Mesendoderm (in vitro differentiated cells): ENCODE results near the gene A4GALT. TPM values are rescaled to one million over a fixed set of nuclear protein-coding genes. Genes with fewer than 3 reads are reported as not detected.

Source experiments
- small RNA-seq: library from polyadenylated mRNA; stranded (forward); fragments of <200 nt; extraction: miRNeasy Mini kit (QIAGEN cat#:217004); gene quantifications from one replicate; pipeline ENCODE3, GENCODE V24; 2013; ENCODE audit not compliant: insufficient read depth

A4GALT gene

Small RNA genes within 50 kb of the gene (small RNA-seq; reads per million reads assigned to genes)
- gene RF00019: not detected
